CD1c-positive myeloid dendritic cell (primary cell): Measurements from ENCODE around the gene MELTF.
"Not testable (repeated sequence)": the region's sequence is repeated elsewhere in the genome, so short reads cannot be mapped to it uniquely, and the experiment has no call there.

Experiments used
- DNase-seq: peaks from one replicate; pipeline ENCODE4 v3.0.0-alpha.2; 2016; ENCODE audit errors: extremely low spot score

MELTF gene

DNA sequence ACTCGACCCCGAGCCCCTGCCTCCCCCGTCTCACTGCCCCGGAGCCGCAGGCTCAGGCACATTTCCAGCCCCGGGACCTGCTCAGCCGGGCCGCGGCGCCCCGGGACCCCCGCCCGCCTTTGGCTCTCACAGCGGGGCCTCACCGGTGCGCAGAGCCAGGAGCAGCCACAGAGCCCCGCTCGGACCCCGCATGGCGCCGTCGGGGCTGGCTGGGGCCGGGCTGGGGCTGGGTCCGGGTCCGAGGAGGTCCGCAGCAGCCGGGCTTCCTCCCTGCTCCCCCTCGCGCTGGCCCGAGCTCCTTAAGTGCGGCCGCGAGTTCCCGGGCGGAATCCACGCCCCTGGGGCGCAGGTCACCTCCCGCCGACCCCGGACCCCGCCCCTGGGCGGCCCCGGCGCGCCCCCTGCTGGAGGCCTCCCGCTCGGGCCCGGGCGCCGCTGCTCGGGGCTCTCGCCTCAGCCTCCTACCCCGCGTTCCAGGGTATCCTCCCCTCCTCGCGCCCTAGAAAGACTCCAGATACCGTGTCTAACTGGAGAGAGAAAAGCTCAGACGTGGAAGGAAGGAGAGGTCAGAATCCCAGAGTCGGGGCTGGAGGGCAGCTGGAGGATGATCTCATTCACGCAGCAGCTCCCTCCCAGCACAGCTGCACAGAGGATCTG is at the start of gene MELTF:
MELTF (minus strand) TSS at position 307 of the 657 bp plus-strand sequence; CDS start at position 192, 115 bp downstream.
- peak; percentile 75 for DNase-seq

DNA sequence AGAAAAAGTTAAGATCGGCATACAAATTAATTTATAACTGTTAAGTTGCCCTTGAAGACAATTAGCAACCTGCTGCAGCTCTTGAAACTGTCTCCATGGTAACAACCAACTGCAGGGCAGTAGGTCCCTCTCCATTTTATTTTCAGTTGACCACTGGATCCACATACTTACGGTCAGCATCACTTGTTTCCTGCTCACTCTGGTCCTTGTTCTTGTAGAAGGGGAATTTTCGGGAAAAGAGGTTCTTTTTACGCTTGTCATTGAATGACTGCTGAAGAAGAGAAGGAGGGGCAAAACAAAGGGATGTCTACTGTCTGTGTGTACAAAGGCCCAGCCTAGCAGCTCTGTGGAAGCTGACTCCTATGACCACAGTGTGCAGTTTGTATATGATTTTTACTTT is 46.8 kb upstream of the MELTF start:
- no peak for DNase-seq

DNA sequence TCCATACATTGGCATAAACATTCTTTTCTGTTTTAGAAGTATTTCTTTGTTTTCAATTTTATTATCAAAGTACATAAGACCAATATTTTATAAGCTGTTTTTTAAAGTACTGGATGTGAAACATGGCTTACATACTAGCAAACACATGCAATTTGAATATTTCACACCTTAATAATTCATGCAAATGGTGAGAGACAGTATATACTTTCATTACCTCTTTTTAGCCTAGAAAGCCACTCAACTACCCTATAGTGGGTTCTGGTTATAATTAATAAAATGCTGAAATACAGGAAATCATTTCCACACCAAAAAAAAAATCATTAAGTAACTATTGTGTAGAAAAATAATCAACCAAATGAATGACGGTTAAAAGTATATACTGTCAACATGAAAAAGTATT is 38.5 kb upstream of the MELTF start:
- no peak for DNase-seq

DNA sequence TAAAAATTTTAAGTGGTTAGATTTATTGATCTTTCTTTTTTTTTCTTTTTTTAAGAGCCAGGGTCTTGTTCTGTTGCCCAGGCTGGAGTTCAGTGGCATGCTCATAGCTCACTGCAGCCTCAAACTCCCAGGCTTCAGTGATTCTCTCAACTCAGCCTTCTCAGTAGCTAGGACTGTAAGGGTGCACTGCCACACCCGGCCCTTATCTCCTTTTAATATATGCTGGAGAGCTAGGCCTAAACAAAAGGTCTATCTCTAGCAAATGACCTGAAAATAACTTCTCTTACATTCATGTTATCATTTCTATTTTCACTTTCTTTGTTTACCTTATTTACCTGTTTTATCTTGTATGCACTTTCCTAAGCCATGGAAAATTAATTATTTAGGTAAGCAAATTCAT is 35.2 kb upstream of the MELTF start:
- no peak for DNase-seq

DNA sequence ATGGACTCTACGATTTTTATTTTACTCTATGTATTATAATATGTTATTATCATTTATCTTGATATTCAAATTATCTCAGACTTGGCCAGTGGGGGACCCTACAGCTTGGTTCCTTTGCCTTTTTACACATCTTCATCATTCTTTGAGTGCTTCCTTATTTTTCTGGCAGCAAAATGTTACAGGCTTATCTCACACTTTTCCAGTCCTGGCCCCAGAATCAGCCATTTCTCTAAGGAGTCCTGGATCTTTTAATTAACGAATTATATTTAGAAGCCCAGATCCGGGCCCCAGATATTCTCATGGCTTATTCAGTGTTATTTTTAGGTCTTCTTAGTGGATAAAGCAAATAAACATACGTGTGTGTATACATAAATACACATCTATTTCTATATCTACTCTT is 32.8 kb upstream of the MELTF start:
- DNase-seq, result no peak

DNA sequence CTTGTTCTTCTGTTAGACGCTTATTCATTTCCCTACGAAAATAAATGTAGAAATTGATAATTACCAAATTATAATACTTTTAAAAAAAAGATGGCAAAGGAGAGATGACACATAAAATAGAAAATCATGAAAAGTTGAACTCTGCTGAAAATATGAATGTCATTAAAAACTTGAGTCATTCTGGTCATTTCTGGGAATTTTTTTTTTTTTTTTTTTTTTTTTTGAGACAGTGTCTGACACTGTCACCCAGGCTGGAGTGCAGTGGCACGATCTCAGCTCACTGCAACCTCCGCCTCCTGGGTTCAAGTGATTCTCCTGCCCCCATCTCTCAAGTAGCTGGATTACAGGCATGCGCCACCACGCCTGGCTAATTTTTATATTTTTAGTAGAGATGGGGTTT is 22.0 kb upstream of the MELTF start:
- DNase-seq, result not testable (repeated sequence)

DNA sequence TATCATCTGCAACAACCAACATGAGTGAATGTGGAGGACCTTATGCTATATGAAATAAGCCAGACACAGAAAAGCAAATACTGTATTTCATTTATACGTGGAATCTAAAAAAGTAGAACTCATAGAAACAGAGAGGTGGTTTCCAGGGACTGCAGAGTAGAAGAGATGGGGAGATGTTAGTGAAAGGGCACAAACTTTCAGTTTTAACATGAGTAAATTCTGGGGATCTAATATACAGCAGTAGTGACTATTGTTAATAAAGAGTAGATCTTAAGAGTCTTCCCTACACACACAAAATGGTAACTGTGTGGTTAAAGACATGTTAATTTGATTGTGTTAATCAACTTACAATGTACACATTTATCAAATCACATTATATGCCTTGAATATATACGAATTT is 20.9 kb upstream of the MELTF start:
- no peak for DNase-seq

DNA sequence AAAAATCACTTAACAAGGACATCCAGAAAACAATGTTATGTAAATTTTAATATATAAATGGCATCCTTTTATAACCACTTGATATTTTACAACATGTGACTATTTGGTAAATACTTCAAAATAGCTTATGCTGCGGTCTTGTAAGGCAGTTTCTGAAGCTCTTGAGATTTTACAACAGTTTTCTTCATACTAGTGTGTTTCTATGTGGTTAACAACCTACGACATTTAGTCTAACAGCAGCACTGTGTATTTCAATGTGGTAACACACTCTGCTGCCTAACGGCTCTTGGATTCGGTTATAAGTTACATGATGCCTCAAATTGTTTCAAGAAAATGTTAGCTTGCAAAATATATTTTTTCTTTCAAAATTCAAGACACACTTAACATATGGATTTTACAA is 12.9 kb upstream of the MELTF start:
- DNase-seq, result no peak

DNA sequence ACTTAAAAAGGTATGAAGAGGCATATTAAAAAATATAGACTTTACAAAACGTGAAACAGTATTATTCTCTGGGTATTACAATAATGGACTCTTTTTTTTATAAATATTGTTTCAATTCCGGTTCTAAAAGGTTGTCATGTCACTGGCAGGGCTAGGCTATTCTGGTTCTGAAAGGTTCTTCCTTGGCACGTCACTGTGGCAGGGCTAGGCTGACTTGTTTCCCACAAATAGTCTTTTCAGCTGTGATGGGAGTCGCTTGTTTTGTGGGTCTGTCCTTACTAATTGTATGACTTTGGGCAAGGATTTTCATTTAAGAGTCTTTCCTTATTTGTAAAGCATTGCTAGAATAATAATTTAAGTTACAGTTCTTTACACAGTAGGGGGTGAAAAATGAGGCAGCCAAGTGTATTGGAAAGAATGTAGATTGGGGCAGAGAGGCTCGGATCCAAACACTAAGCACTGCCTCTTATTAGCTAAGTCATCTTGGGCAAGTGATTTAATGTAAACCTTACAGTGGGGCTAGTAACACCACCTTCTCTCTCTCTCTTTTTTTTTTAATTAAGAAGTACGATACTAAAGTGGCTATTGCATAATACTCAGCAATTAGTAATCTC is 12.4 kb upstream of the MELTF start:
- no peak for DNase-seq

DNA sequence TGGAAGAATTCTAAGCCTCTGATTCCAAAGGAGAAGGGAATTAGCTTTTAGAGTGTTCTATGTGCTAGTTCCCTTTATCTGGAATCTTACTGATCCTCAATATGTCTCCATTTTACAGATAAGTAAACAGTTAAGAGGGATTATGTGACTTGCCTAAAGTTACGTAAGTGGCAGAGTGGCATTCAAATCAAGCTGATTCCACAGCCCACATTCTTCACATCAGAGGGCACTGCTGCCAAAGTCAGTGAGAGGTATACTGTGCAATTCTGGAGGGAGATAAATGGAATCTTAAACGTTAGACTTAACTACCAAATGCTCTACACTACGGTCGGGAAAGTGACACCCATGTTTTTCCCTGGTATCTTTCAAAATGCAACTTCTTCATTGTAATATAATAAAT is 11.0 kb upstream of the MELTF start:
- DNase-seq, result no peak

DNA sequence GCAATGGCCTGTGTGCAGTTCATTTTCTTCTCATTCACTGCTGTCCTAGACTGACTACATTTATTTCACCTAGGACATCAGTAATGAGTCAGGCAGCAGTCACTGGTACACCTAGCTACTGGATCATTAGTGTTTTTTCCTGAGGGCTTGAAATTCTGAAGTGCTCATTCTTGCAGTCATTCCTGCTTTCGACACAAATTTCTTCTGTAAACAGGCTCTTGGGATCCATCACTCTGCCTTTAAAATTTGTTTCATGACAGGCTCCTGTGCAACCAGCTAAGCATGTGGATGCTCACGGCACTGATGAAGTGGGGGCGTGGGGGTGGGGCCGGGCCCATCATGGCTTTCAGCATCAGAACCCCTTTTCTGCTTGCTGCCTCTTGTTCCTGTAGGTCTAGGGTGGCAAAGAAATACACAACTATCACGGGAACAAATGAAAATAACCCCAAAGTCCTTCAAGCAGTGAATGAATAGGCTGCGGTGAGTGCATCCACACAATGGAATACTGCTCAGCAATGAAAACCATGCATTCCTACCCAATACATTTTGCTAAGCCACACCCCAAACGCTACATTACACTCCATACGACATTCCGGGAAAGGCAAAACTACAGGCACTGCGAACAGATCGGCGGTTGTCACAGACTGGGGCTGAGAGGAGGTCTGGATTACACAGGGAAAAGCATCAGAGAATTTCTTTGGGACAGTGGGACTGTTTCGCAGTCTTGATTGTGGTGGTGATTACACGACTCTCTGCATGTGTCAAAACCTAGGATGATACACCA is 9.3 kb upstream of the MELTF start:
- DNase-seq, result no peak

DNA sequence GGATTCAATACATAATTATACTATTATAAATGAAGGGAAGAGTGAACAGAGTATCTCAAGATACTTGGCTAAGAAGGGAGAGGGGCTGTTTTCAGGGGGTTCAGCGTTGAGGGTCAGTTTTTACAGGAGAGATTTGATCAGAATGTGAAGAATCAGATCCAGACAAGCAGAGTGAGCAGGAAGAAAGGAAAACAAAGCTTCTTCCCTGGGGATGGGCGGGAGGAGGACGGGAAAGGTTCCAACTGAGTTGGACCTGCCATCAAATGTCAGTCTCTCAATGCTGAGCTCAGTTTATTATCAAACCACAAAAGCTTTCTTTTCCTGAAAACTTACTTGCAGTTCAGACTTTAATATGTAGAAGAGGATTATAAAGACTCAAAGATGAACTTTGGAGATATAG is 6.0 kb upstream of the MELTF start:
- DNase-seq, result no peak

DNA sequence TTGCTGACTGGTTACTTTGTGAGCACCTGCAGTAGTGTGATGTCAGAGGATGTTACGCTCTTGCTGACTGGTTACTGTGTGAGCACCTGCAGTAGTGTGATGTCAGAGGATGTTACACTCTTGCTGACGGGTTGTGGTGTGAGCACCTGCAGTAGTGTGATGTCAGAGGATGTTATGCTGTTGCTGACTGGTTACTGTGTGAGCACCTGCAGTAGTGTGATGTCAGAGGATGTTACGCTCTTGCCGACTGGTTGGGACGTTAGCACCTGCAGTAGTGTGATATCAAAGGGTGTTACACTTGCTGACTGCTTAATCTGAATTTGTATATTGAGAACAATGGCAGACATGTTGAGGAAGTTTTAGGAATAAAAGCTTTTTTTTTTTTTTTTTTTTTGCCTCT is 5.2 kb upstream of the MELTF start:
- DNase-seq, result not testable (repeated sequence)

DNA sequence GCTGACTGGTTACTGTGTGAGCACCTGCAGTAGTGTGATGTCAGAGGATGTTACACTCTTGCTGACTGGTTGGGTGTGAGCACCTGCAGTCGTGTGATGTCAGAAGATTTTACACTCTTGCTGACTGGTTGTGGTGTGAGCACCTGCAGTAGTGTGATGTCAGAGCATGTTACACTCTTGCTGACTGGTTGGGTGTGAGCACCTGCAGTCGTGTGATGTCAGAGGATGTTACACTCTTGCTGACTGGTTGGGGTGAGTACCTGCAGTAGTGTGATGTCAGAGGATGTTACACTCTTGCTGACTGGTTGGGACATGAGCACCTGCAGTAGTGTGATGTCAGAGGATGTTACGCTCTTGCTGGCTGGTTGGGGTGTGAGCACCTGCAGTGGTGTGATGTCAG is 4.1 kb upstream of the MELTF start:
- not testable (repeated sequence) for DNase-seq

DNA sequence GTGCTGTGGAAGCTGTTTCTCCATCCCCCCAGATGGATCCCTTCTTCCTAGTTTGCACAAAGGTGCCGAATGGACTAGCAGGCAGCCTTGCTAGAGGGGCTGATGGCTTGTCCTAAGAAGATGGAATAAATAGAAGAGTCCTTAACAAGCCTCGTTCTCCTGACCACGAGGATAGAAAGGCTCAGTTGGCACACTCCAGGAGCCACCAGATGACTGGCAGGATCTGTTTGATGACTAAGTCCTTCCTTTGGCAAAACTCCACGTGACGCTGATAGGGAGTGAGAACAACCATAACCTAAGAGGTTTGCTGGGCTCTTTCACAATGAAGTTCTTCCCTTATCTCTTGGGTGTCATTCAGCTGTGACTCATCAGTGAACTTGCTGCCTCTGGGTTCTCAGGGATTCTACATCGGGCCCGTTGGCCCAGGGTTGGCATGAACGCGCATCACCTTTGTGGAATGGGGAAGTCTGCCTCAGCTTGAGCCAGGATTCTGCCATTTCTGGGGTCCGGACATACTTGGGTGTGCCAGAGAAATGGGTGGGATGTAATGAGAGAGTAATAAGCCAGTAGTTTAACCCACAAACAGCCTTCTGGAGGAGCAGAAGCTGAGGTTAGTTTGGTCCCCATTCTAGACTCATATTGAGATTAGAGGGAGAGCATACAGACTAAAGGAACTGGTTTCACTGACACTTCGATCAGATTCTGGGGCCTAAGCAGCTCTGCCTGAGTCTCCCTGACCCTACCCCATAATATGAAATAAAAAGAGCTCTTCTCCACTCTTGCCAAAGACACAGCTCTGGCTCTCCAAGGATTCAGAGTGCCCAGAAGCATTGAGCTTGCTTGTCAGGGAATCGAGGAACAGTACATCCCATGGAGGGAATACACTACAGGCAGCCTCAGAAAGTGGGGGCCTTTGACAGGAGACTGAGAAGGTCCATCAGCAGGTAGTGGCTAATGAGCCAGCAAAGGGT is 2.0 kb upstream of the MELTF start:
- DNase-seq, result peak; percentile 97

DNA sequence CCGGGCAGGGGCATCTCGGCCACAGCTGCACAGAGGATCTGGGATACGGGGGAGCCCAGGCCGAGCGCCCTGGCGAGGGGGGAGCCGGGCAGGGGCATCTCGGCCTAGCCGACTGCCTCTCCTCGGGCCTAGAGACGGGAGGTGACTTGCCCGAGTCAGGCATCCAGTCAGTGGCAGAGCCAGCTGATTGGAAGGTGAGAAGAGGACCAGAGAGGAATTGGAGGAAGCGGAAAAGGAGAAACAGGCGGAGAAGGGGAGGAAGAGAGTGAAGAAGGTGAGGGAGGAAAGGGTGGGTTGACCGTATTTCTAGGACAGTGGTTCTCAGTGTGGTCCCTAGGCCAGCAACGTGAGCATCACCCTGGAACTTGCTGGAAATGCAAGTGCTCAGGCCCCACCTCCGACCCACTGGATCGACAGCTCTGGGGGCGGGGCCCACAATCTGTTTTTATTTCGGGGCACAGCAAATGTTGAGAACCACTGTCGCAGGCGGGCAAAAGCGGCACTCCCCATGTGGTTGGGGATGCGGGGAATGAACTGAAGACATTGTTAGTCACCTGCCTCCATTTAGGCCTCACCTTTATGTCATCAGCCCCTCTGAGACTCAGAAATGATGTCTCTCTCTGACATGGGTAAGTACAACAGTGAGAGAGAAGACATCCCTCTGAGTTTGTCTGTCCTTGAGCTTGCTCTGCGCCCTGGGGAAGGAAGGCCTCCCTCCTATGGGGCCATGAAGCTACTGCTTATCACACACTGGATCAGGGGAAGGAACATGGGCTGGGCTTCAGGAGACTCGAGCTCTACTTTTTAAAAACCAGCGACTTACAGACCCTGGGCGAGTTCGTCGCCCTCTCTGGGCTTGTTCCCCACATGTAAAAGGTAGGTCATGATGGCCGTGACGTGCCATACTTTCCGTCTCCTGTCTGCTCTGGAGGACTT is 1.0 kb upstream of the MELTF start:
- DNase-seq, result no peak

DNA sequence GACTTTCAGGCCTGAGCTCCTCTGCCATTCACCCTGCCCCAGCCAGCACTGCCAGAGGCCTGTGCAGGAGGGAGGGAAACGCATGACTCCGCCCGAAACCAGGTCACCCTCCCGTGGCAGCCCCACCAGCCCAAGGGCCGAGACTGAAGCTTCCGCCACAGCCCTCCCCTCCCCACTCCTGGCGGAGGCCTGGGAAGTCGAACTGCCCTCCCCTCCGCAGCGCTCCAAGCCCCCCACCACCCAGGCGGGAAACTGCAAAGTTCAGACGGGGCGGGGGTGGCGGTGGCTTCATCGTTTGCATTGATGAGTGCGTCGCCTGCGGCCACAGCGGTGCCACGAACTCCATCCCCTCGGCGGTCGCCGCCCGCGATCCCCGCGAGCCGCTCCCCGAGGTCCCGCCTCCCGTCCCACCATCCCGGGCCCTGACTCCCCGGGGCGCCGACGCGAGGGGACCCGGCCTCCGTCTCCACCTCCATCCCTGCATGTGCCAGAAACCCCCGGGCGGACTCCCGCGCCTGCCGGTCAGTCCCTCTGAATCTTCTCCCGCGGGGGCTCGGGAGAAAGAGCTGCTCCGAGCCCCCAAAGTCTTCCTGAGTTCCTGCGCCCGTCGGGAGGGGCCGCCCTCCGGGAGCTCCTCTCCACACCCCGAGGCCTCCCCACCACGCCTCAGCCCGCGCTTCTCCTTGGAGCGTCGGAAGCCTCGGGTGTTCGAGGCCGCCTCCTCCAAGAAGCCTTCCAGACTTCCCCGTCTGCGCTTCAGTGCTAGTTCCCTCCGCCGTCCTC is 698 bp downstream of the MELTF start:
- peak; percentile 39 for DNase-seq

DNA sequence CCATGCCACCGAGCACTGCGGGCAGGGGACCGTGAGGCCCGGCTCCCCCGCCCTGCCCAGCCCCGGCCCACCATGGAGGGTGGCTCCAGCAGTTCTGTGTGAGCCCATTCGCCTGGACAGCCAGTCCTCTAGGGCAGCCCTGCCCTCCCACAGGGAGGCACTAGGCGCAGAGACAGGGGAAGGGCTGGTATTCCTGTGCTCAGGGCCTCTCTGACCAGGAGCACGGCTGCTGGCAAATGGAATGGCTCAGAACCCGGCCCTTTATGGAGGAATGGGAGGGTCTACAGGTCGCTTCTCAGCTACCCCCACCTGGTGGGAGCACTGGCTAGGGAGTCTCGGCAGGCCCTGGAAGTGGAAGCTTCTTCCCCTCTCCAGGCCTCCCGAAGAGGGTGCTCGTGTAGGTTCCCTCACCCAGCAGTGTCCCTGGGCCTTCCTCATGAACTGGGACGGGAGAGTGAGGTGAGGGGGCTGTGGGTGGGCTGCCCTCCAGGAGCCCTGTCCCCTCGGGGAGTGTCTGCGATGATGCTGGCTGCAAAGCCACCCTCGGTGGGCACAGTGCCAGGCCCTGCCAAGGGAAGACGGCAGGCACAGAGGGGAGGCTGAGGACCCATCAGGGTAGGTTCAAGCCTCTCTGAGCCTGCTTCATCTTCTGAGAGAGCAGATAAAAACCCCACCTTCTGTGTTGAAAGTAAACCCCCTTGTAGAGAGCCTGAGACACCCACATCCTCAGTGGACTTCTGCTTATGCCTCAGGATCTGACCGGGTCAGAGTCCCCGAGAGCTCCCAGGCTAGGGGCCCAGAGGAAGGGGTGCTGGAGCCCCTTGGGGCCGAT is 1.5 kb downstream of the MELTF start:
- peak; percentile 43 for DNase-seq
